Caco-2 (cell line): ENCODE measurements around the gene MRC2. TPM values are rescaled to one million over a fixed set of nuclear protein-coding genes. Genes with fewer than 3 reads are reported as not detected.

Experiments
- BruUV-seq: library from RNA; stranded (reverse); fragments of 400-500 nt; replicated peaks from 2 replicates; lab custom pipeline; 2021; lab: Mats Ljungman, UMichigan
- CTCF ChIA-PET: fragments of 300-600 bp; sonication (Branson Sonifier 250); formaldehyde crosslinking; loops from one replicate; lab custom pipeline; 2022; ENCODE audit warnings: antibody characterized with exemption; lab: Charles Lee
- POLR2A ChIA-PET: fragments of 300-600 bp; sonication (Branson Sonifier 250); formaldehyde crosslinking; loops from one replicate; lab custom pipeline; 2022; ENCODE audit warnings: antibody characterized with exemption; lab: Charles Lee
- DNase-seq, 2 experiments: peaks; one replicate each; pipeline versions ENCODE4 v3.0.0 to v3.0.0-alpha.2; 2020 to 2022
- H3K27me3 ChIP-seq: replicated peaks from 2 replicates; pipeline ENCODE4 v1.6.0; 2011; ENCODE audit warnings: low read length; ENCODE audit not compliant: control insufficient read depth, insufficient read depth
- H3K36me3 ChIP-seq: 2 replicates; pipeline ENCODE4 v1.5.1; 2011; ENCODE audit warnings: low read length; ENCODE audit not compliant: control insufficient read depth, insufficient read depth
- H3K4me1 ChIP-seq: fragments of 250-450 bp; sonication (Bioruptor Pico); 2 replicates; pipeline ENCODE4 v1.5.1; 2020; ENCODE audit warnings: mild to moderate bottlenecking
- H3K4me3 ChIP-seq: 2 replicates; pipeline ENCODE4 v1.5.1; 2011; ENCODE audit warnings: low read depth, mild to moderate bottlenecking, control low read depth, low read length
- H3K9me3 ChIP-seq: fragments of 250-450 bp; sonication (Bioruptor Pico); 2 replicates; pipeline ENCODE4 v1.5.1; 2020; ENCODE audit warnings: mild to moderate bottlenecking, moderate library complexity
- H3K27ac Mint-ChIP-seq: one replicate; pipeline ENCODE4 v1.8.0; 2022; ENCODE audit warnings: mixed read lengths; ENCODE audit not compliant: unreplicated experiment
- H3K27me3 Mint-ChIP-seq: one replicate; pipeline ENCODE4 v1.8.0; 2022; ENCODE audit warnings: mixed read lengths; ENCODE audit not compliant: insufficient read depth, unreplicated experiment
- H3K36me3 Mint-ChIP-seq: one replicate; pipeline ENCODE4 v1.8.0; 2022; ENCODE audit warnings: mild to moderate bottlenecking, mixed read lengths; ENCODE audit not compliant: insufficient read depth, unreplicated experiment
- H3K4me1 Mint-ChIP-seq: one replicate; pipeline ENCODE4 v1.8.0; 2022; ENCODE audit warnings: low read depth, mixed read lengths; ENCODE audit not compliant: unreplicated experiment
- H3K4me3 Mint-ChIP-seq: one replicate; pipeline ENCODE4 v1.8.0; 2022; ENCODE audit warnings: mild to moderate bottlenecking, moderate library complexity, mixed read lengths; ENCODE audit not compliant: unreplicated experiment
- H3K9me3 Mint-ChIP-seq: one replicate; pipeline ENCODE4 v1.8.0; 2022; ENCODE audit warnings: mixed read lengths; ENCODE audit not compliant: unreplicated experiment
- CTCF ChIP-seq, 2 experiments: fragments of 200-600 bp in 1 of 2; IDR thresholded peaks; 1 replicate in 1 of 2; 2 replicates in 1 of 2; pipeline versions ENCODE4 v1.5.1 to v1.8.0; 2011 to 2022; ENCODE audit warnings: antibody characterized with exemption in 1 of 2, control low read depth in 1 of 2, inconsistent platforms in 1 of 2, low read depth in 1 of 2, low read length in 1 of 2, mild to moderate bottlenecking in 1 of 2, moderate library complexity in 1 of 2; ENCODE audit not compliant: insufficient read depth in 1 of 2, severe bottlenecking in 1 of 2, unreplicated experiment in 1 of 2
- intact Hi-C: fragments of 100-400 bp; cut with micrococcal nuclease; formaldehyde crosslinking; loops from one replicate; pipeline ENCODE4 v1.10.0; 2022; ENCODE audit not compliant: unreplicated experiment
- total RNA-seq: library from RNA; stranded (reverse); gene quantifications from 2 replicates; pipeline ENCODE4 v1.2.3, GENCODE V29; 2022

Gene MRC2
- total RNA-seq, 1 experiment from 2014 or later, result 7.0 TPM

GRCh38 chr17:62673614-62674362, 46.3 kb downstream of the MRC2 start:
- no peaks in the 10 kb centered on the region for H3K27me3 Mint-ChIP-seq
- no TSS peak for BruUV-seq
- H3K4me1 ChIP-seq, result no peaks in the 10 kb centered on the region
- H3K36me3 ChIP-seq, result no peaks in the 10 kb centered on the region
- H3K9me3 ChIP-seq, result no peaks in the 10 kb centered on the region
- intact Hi-C loops, result no loop called here
- H3K4me3 Mint-ChIP-seq, result no peak overlapping the region
- no peaks in the 10 kb centered on the region for H3K27me3 ChIP-seq
- CTCF ChIA-PET, result interaction anchor here (0.5 to 0.6 kb wide), 2 partner anchors 147 to 1553 kb away, joined by 3 to 4 read pairs; no protein-coding TSS in a partner anchor
- H3K27ac Mint-ChIP-seq, result no peak overlapping the region
- H3K4me1 Mint-ChIP-seq, result peaks cover 6% of the 10 kb centered on the region
- TF ChIP-seq CTCF (IDR thresholded peaks at IDR 0.05; ENCODE audit: insufficient read depth in 1 of 2, low read depth in 1 of 2, low read length in 1 of 2, severe bottlenecking in 1 of 2, unreplicated experiment in 1 of 2), result no peak
- no peak for DNase-seq
- H3K9me3 Mint-ChIP-seq, result no peaks in the 10 kb centered on the region
- H3K36me3 Mint-ChIP-seq, result no peaks in the 10 kb centered on the region
- H3K4me3 ChIP-seq, result no peak overlapping the region
- POLR2A ChIA-PET, result interaction anchor here (0.5 kb wide), 1 partner anchor 197 kb away, joined by 4 read pairs; no protein-coding TSS in a partner anchor

- intact Hi-C loops, result no loop called here
- no peaks in the 10 kb centered on the region for H3K36me3 ChIP-seq
- Mint-ChIP-seq H3K27me3 (no peaks in the 10 kb centered on the region), H3K36me3 (no peaks in the 10 kb centered on the region), H3K27ac (no peak overlapping the region), H3K4me3 (no peak overlapping the region), H3K4me1 (peaks cover 6% of the 10 kb centered on the region), H3K9me3 (no peaks in the 10 kb centered on the region)
- BruUV-seq, result no TSS peak
- no peaks in the 10 kb centered on the region for H3K27me3 ChIP-seq
- TF ChIP-seq CTCF (IDR thresholded peaks at IDR 0.05; ENCODE audit: insufficient read depth in 1 of 2, low read depth in 1 of 2, low read length in 1 of 2, severe bottlenecking in 1 of 2, unreplicated experiment in 1 of 2), result no peak
- no peaks in the 10 kb centered on the region for H3K4me1 ChIP-seq
- no peak for DNase-seq
- ChIA-PET POLR2A (interaction anchor here (0.5 kb wide), 1 partner anchor 197 kb away, joined by 4 read pairs; no protein-coding TSS in a partner anchor), CTCF (interaction anchor here (0.5 to 0.6 kb wide), 2 partner anchors 147 to 1552 kb away, joined by 3 to 4 read pairs; no protein-coding TSS in a partner anchor)
- no peak overlapping the region for H3K4me3 ChIP-seq
- H3K9me3 ChIP-seq, result no peaks in the 10 kb centered on the region
These were observed 46.9 kb downstream of the MRC2 start for GRCh38 chr17:62674363-62674739.

- Histone ChIP-seq H3K4me1 (no peaks in the 10 kb centered on the region), H3K9me3 (no peaks in the 10 kb centered on the region), H3K4me3 (no peak overlapping the region), H3K27me3 (no peaks in the 10 kb centered on the region), H3K36me3 (no peaks in the 10 kb centered on the region)
- H3K4me1 Mint-ChIP-seq, result peaks cover 6% of the 10 kb centered on the region
- H3K9me3 Mint-ChIP-seq, result no peaks in the 10 kb centered on the region
- H3K4me3 Mint-ChIP-seq, result no peak overlapping the region
- BruUV-seq, result no TSS peak
- no peak for DNase-seq
- intact Hi-C loops, result no loop called here
- no peak for TF ChIP-seq CTCF (IDR thresholded peaks at IDR 0.05; ENCODE audit: insufficient read depth in 1 of 2, low read depth in 1 of 2, low read length in 1 of 2, severe bottlenecking in 1 of 2, unreplicated experiment in 1 of 2)
- H3K27me3 Mint-ChIP-seq, result no peaks in the 10 kb centered on the region
- CTCF ChIA-PET, result no interaction called here
- POLR2A ChIA-PET, result interaction anchor here (0.5 kb wide), 1 partner anchor 196 kb away, joined by 4 read pairs; no protein-coding TSS in a partner anchor
- H3K36me3 Mint-ChIP-seq, result no peaks in the 10 kb centered on the region
- no peak overlapping the region for H3K27ac Mint-ChIP-seq
These were observed 47.4 kb downstream of the MRC2 start for GRCh38 chr17:62674841-62675240.
